GM18498 (cell line): ENCODE measurements around the gene TMEM215.

Experiments used
- ATAC-seq: cut with Tn5 transposase; IDR thresholded peaks from one replicate; pipeline ENCODE4 v1.9.1; 2021; ENCODE audit warnings: mild to moderate bottlenecking, moderate library complexity; ENCODE audit not compliant: unreplicated experiment

The TMEM215 gene

DNA sequence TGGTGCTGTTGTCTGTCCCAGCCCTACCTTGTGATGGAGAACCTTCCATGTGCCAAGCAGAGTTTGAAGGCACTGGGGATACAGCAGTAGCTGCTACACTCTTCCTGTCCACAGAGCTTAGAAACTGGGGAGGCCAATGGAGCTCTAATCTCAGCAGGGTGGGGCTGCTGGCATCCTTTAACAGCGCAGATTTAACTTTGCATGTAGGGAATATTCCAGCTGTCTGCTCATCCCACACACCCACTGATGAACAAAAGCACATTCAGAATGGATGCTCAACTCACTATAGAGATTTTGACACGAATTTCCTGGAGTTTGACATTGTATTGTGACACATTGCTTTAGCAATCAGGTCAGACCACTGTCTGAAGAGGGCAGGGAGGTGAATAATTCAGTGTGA lies 49.0 kb downstream of the TMEM215 start:
- ATAC-seq: no peak
